SK-N-SH (cell line): ENCODE data around the gene SDCCAG8. TPM values are rescaled to one million over a fixed set of nuclear protein-coding genes. Genes with fewer than 3 reads are reported as not detected.

ENCODE experiments used
- CTCF ChIA-PET: fragments of 300-600, 350-600 bp; formaldehyde crosslinking; extraction: SDS; loops from one replicate; lab custom pipeline; 2021; lab: Yijun Ruan, JAX
- POLR2A ChIA-PET: fragments of 350-600 bp; sonication (Branson Sonifier 250); formaldehyde crosslinking; extraction: SDS; loops from one replicate; lab custom pipeline; 2020; ENCODE audit warnings: antibody characterized with exemption, inconsistent platforms; lab: Yijun Ruan, JAX
- DNase-seq: peaks from one replicate; pipeline ENCODE4 v3.0.0; 2012
- H2AFZ ChIP-seq: fragments of 200-600 bp; sonication (generic); 2 replicates; pipeline ENCODE4 v1.8.1; 2016; ENCODE audit warnings: antibody characterized with exemption, mild to moderate bottlenecking, low read depth
- H3F3A ChIP-seq: fragments of 200-600 bp; sonication (generic); replicated peaks from 2 replicates; pipeline ENCODE3; 2016; ENCODE audit warnings: antibody characterized with exemption, mild to moderate bottlenecking; ENCODE audit not compliant: insufficient read depth
- H3K27ac ChIP-seq, 2 experiments: fragments of 200-500 bp in 1 of 2; fragments of 200-600 bp in 1 of 2; sonication (Bioruptor generic) in 1 of 2; sonication (generic), shearing (Covaris generic) in 1 of 2; 2 replicates each; pipeline versions ENCODE4 v1.5.1 to v1.6.1; 2014 to 2016; ENCODE audit warnings: low read depth in 2 of 2, inconsistent platforms in 1 of 2, low read length in 1 of 2, mild to moderate bottlenecking in 1 of 2, mixed read lengths in 1 of 2
- H3K27me3 ChIP-seq: fragments of 200-600 bp; sonication (generic), shearing (Covaris generic); 2 replicates; pipeline ENCODE4 v1.6.1; 2016; ENCODE audit warnings: mixed run types; ENCODE audit not compliant: insufficient read depth
- H3K36me3 ChIP-seq, 2 experiments: fragments of 200-500 bp in 1 of 2; fragments of 200-600 bp in 1 of 2; sonication (Bioruptor generic) in 1 of 2; sonication (generic) in 1 of 2; replicated peaks in 1 of 2; 2 replicates each; pipeline versions ENCODE3 to v1.5.1; 2014 to 2016; ENCODE audit warnings: low read length in 1 of 2, mild to moderate bottlenecking in 1 of 2; ENCODE audit not compliant: insufficient read depth in 2 of 2, control insufficient read depth in 1 of 2
- H3K4me1 ChIP-seq, 2 experiments: fragments of 200-500 bp in 1 of 2; fragments of 200-600 bp in 1 of 2; sonication (Bioruptor generic) in 1 of 2; sonication (generic), shearing (Covaris generic) in 1 of 2; 2 replicates each; pipeline versions ENCODE4 v1.5.1 to v1.6.1; 2014 to 2016; ENCODE audit warnings: low read depth in 1 of 2, low read length in 1 of 2, mixed run types in 1 of 2; ENCODE audit not compliant: insufficient read depth in 2 of 2, control insufficient read depth in 1 of 2
- H3K4me2 ChIP-seq: fragments of 200-600 bp; sonication (generic), shearing (Covaris generic); 2 replicates; pipeline ENCODE4 v1.6.1; 2017; ENCODE audit warnings: mixed run types
- H3K4me3 ChIP-seq, 2 experiments: fragments of 200-500 bp in 1 of 2; fragments of 200-600 bp in 1 of 2; sonication (Bioruptor generic) in 1 of 2; sonication (generic), shearing (Covaris generic) in 1 of 2; 2 replicates each; pipeline versions ENCODE4 v1.5.1 to v1.8.1; 2014 to 2016; ENCODE audit warnings: low read depth in 2 of 2, inconsistent platforms in 1 of 2, low read length in 1 of 2, mild to moderate bottlenecking in 1 of 2, mixed read lengths in 1 of 2, moderate library complexity in 1 of 2
- H3K79me2 ChIP-seq: fragments of 200-600 bp; sonication (generic); 2 replicates; pipeline ENCODE4 v1.8.1; 2017; ENCODE audit warnings: mild to moderate bottlenecking; ENCODE audit not compliant: insufficient read depth
- H3K9ac ChIP-seq: fragments of 200-600 bp; sonication (generic); 2 replicates; pipeline ENCODE4 v1.6.1; 2017; ENCODE audit warnings: mixed run types
- H3K9me2 ChIP-seq: fragments of 200-600 bp; sonication (generic); 2 replicates; pipeline ENCODE4 v1.6.1; 2017; ENCODE audit warnings: mixed run types
- H3K9me3 ChIP-seq: fragments of 200-600 bp; sonication (generic); 2 replicates; pipeline ENCODE4 v1.6.1; 2017; ENCODE audit warnings: mixed run types, mild to moderate bottlenecking, moderate library complexity
- H4K20me1 ChIP-seq: fragments of 200-600 bp; sonication (generic); 2 replicates; pipeline ENCODE4 v1.6.1; 2017; ENCODE audit warnings: mild to moderate bottlenecking, mixed run types; ENCODE audit not compliant: insufficient read depth
- CHD2 ChIP-seq: fragments of 150-350 bp; IDR thresholded peaks from 2 replicates; pipeline ENCODE4 v1.6.1; 2018; ENCODE audit warnings: low read length; ENCODE audit not compliant: partially characterized antibody
- EZH2phosphoT487 ChIP-seq: fragments of 200-600 bp; sonication (generic); IDR thresholded peaks from 2 replicates; pipeline ENCODE4 v1.6.1; 2017; ENCODE audit warnings: low read depth, mixed run types, mild to moderate bottlenecking, antibody characterized with exemption, moderate library complexity, borderline replicate concordance
- FOSL2 ChIP-seq: IDR thresholded peaks from 2 replicates; pipeline ENCODE4 v1.4.0; 2012; ENCODE audit warnings: low read depth, mild to moderate bottlenecking, moderate library complexity, borderline replicate concordance
- FOXJ3 ChIP-seq: sonication (generic); formaldehyde crosslinking; IDR thresholded peaks from 2 replicates; pipeline ENCODE4 v1.5.1; 2020; ENCODE audit warnings: mild to moderate bottlenecking, missing genetic modification reagents
- FOXM1 ChIP-seq: IDR thresholded peaks from 2 replicates; pipeline ENCODE4 v1.4.0; 2012; ENCODE audit warnings: low read depth, mild to moderate bottlenecking
- GATA2 ChIP-seq: sonication (generic); formaldehyde crosslinking; IDR thresholded peaks from 2 replicates; pipeline ENCODE4 v1.5.0; 2020; ENCODE audit warnings: mild to moderate bottlenecking, missing genetic modification reagents
- JUND ChIP-seq: IDR thresholded peaks from 2 replicates; pipeline ENCODE4 v1.4.0; 2012
- MXI1 ChIP-seq: IDR thresholded peaks from 2 replicates; pipeline ENCODE4 v1.6.1; 2012; ENCODE audit warnings: mild to moderate bottlenecking, low read depth, low read length, improper control_type of control experiment
- NFIC ChIP-seq: IDR thresholded peaks from 2 replicates; pipeline ENCODE4 v1.4.0; 2012; ENCODE audit warnings: borderline replicate concordance
- NRF1 ChIP-seq: IDR thresholded peaks from 2 replicates; pipeline ENCODE4 v1.6.1; 2012; ENCODE audit warnings: low read depth, mild to moderate bottlenecking, low read length
- RAD21 ChIP-seq: IDR thresholded peaks from 2 replicates; pipeline ENCODE4 v1.6.1; 2012; ENCODE audit warnings: mild to moderate bottlenecking, low read length
- RCOR1 ChIP-seq: fragments of 150-350 bp; IDR thresholded peaks from 2 replicates; pipeline ENCODE4 v1.6.1; 2017; ENCODE audit warnings: antibody characterized with exemption, low read length
- RXRA ChIP-seq: IDR thresholded peaks from 2 replicates; pipeline ENCODE4 v1.4.0; 2012; ENCODE audit warnings: low read depth, mild to moderate bottlenecking, borderline replicate concordance
- SIN3A ChIP-seq: IDR thresholded peaks from 2 replicates; pipeline ENCODE4 v1.6.1; 2012; ENCODE audit warnings: low read depth, mild to moderate bottlenecking, low read length, moderate library complexity, borderline replicate concordance
- SMC3 ChIP-seq: IDR thresholded peaks from 2 replicates; pipeline ENCODE4 v1.6.1; 2012; ENCODE audit warnings: low read depth, low read length, improper control_type of control experiment
- TAF1 ChIP-seq: IDR thresholded peaks from 2 replicates; pipeline ENCODE4 v1.6.1; 2012; ENCODE audit warnings: low read depth, mild to moderate bottlenecking, low read length, moderate library complexity, borderline replicate concordance
- TCF12 ChIP-seq: IDR thresholded peaks from 2 replicates; pipeline ENCODE4 v1.4.0; 2012
- TEAD4 ChIP-seq: IDR thresholded peaks from 2 replicates; pipeline ENCODE4 v1.4.0; 2012; ENCODE audit warnings: mild to moderate bottlenecking, borderline replicate concordance; ENCODE audit not compliant: insufficient read depth
- YY1 ChIP-seq: IDR thresholded peaks from 2 replicates; pipeline ENCODE4 v1.4.0; 2012; ENCODE audit warnings: low read depth, mild to moderate bottlenecking
- WGBS: methylation state at CpG from one replicate; pipeline ENCODE4 v1.1.6; 2017; ENCODE audit warnings: low lambda C conversion rate; 5-methylcytosine and 5-hydroxymethylcytosine counted together
- polyA plus RNA-seq, 3 experiments: library from polyadenylated mRNA; depleted of rRNA; stranded (reverse); fragments of >200 nt; gene quantifications; 2 replicates each; pipeline ENCODE4 v1.2.3, GENCODE V29; 2012
- TF ChIP-seq, protein P1 (sequence below): fragments of 150-350 bp; IDR thresholded peaks from 2 replicates; pipeline ENCODE4 v1.6.1; 2017; ENCODE audit warnings: antibody characterized with exemption, low read length, low read depth, borderline replicate concordance
- TF ChIP-seq, protein P2 (sequence below): IDR thresholded peaks from 2 replicates; pipeline ENCODE4 v1.6.1; 2012; ENCODE audit warnings: mild to moderate bottlenecking, low read depth, low read length, moderate library complexity
- TF ChIP-seq, protein P3 (sequence below): IDR thresholded peaks from 2 replicates; pipeline ENCODE4; 2012
- TF ChIP-seq, protein P4 (sequence below): IDR thresholded peaks from 2 replicates; pipeline ENCODE4 v1.4.0; 2012; ENCODE audit warnings: low read depth
- TF ChIP-seq, protein P5 (sequence below): fragments of 200-600 bp; sonication (generic); IDR thresholded peaks from 2 replicates; pipeline ENCODE4 v1.6.1; 2017; ENCODE audit warnings: antibody characterized with exemption, mild to moderate bottlenecking, moderate library complexity
- TF ChIP-seq, protein P6 (sequence below): IDR thresholded peaks from 2 replicates; pipeline ENCODE4 v1.4.0; 2012; ENCODE audit warnings: low read depth, borderline replicate concordance

The SDCCAG8 gene
- polyA plus RNA-seq, 1 of the 3 experiments (the other 2 are of a cell fraction), result 22.7 TPM

DNA sequence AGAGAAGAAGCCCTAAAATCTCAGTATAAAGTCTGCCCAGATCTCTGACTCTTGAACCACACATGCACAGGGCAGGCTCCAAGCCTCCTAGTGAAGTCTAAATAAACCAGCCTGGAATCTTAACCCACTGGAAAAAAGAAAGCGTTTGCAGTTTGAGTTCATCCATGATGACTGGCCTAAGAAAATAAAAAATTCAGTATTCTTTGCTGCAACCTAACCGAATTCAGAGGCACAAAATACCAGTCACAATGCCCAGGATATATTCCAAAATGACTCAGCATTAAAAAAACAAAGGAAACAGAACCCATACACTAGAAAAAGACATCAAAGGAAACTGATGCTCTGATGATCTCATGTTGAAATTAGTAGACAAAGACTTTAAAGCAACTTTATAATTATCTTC lies 269.2 kb downstream of the SDCCAG8 start:
- Histone ChIP-seq H3K27me3 (no peaks in the 10 kb centered on the region), H4K20me1 (no peaks in the 10 kb centered on the region; the same call in 1 of the 2 replicates), H3K9ac (peak overlapping the region; percentile 65; the same call in 1 of the 2 replicates), H3K9me3 (no peaks in the 10 kb centered on the region), H3K27ac (peak overlapping the region; percentile 71 to 89), H3K36me3 (peaks cover 3 to 18% of the 10 kb centered on the region in 2 experiments), H3K79me2 (no peaks in the 10 kb centered on the region), H3K4me1 (peaks cover 5 to 13% of the 10 kb centered on the region in 2 experiments), H3K4me2 (peak overlapping the region; percentile 59), H3K9me2 (no peaks in the 10 kb centered on the region), H3F3A (peaks cover 34% of the 10 kb centered on the region), H2AFZ (no peak overlapping the region), H3K4me3 (no peak overlapping the region)
- no peak for DNase-seq
- WGBS, result 11% methylated on average over 2 of the region's 2 CpGs
- ChIA-PET POLR2A (no interaction called here), CTCF (no interaction called here)
- TF ChIP-seq NFIC (peak; percentile 79), TEAD4 (0 out of 2 replicates have a peak, but pooled peaks have one; percentile 41), EZH2phosphoT487 (no peak), RAD21 (no peak), JUND (peak; percentile 93), GATA2 (CRISPR knock-in tag) (no peak), RCOR1 (no peak), TAF1 (no peak), RXRA (0 out of 2 replicates have a peak, but pooled peaks have one; percentile 35), YY1 (peak; percentile 55; the same call in 1 of the 2 replicates), SMC3 (no peak), TCF12 (peak; percentile 83), NRF1 (no peak), FOXM1 (no peak), FOSL2 (peak; percentile 85), MXI1 (no peak), SIN3A (no peak), CHD2 (no peak), FOXJ3 (CRISPR knock-in tag) (no peak)
- TF ChIP-seq, protein P1, sequence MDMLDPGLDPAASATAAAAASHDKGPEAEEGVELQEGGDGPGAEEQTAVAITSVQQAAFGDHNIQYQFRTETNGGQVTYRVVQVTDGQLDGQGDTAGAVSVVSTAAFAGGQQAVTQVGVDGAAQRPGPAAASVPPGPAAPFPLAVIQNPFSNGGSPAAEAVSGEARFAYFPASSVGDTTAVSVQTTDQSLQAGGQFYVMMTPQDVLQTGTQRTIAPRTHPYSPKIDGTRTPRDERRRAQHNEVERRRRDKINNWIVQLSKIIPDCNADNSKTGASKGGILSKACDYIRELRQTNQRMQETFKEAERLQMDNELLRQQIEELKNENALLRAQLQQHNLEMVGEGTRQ, result no peak
- TF ChIP-seq, protein P2, sequence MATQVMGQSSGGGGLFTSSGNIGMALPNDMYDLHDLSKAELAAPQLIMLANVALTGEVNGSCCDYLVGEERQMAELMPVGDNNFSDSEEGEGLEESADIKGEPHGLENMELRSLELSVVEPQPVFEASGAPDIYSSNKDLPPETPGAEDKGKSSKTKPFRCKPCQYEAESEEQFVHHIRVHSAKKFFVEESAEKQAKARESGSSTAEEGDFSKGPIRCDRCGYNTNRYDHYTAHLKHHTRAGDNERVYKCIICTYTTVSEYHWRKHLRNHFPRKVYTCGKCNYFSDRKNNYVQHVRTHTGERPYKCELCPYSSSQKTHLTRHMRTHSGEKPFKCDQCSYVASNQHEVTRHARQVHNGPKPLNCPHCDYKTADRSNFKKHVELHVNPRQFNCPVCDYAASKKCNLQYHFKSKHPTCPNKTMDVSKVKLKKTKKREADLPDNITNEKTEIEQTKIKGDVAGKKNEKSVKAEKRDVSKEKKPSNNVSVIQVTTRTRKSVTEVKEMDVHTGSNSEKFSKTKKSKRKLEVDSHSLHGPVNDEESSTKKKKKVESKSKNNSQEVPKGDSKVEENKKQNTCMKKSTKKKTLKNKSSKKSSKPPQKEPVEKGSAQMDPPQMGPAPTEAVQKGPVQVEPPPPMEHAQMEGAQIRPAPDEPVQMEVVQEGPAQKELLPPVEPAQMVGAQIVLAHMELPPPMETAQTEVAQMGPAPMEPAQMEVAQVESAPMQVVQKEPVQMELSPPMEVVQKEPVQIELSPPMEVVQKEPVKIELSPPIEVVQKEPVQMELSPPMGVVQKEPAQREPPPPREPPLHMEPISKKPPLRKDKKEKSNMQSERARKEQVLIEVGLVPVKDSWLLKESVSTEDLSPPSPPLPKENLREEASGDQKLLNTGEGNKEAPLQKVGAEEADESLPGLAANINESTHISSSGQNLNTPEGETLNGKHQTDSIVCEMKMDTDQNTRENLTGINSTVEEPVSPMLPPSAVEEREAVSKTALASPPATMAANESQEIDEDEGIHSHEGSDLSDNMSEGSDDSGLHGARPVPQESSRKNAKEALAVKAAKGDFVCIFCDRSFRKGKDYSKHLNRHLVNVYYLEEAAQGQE, result no peak
- TF ChIP-seq, protein P3, sequence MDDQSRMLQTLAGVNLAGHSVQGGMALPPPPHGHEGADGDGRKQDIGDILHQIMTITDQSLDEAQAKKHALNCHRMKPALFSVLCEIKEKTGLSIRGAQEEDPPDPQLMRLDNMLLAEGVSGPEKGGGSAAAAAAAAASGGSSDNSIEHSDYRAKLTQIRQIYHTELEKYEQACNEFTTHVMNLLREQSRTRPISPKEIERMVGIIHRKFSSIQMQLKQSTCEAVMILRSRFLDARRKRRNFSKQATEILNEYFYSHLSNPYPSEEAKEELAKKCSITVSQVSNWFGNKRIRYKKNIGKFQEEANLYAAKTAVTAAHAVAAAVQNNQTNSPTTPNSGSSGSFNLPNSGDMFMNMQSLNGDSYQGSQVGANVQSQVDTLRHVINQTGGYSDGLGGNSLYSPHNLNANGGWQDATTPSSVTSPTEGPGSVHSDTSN, result peak; percentile 56
- TF ChIP-seq, protein P4, sequence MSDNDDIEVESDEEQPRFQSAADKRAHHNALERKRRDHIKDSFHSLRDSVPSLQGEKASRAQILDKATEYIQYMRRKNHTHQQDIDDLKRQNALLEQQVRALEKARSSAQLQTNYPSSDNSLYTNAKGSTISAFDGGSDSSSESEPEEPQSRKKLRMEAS, result 0 out of 2 replicates have a peak, but pooled peaks have one; percentile 35
- TF ChIP-seq, protein P5, sequence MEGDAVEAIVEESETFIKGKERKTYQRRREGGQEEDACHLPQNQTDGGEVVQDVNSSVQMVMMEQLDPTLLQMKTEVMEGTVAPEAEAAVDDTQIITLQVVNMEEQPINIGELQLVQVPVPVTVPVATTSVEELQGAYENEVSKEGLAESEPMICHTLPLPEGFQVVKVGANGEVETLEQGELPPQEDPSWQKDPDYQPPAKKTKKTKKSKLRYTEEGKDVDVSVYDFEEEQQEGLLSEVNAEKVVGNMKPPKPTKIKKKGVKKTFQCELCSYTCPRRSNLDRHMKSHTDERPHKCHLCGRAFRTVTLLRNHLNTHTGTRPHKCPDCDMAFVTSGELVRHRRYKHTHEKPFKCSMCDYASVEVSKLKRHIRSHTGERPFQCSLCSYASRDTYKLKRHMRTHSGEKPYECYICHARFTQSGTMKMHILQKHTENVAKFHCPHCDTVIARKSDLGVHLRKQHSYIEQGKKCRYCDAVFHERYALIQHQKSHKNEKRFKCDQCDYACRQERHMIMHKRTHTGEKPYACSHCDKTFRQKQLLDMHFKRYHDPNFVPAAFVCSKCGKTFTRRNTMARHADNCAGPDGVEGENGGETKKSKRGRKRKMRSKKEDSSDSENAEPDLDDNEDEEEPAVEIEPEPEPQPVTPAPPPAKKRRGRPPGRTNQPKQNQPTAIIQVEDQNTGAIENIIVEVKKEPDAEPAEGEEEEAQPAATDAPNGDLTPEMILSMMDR, result no peak
- TF ChIP-seq, protein P6, sequence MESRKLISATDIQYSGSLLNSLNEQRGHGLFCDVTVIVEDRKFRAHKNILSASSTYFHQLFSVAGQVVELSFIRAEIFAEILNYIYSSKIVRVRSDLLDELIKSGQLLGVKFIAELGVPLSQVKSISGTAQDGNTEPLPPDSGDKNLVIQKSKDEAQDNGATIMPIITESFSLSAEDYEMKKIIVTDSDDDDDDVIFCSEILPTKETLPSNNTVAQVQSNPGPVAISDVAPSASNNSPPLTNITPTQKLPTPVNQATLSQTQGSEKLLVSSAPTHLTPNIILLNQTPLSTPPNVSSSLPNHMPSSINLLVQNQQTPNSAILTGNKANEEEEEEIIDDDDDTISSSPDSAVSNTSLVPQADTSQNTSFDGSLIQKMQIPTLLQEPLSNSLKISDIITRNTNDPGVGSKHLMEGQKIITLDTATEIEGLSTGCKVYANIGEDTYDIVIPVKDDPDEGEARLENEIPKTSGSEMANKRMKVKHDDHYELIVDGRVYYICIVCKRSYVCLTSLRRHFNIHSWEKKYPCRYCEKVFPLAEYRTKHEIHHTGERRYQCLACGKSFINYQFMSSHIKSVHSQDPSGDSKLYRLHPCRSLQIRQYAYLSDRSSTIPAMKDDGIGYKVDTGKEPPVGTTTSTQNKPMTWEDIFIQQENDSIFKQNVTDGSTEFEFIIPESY, result 0 out of 2 replicates have a peak, but pooled peaks have one; percentile 30
